ENCODE measurements around the gene ATP1A3. TPM values are rescaled to one million over a fixed set of nuclear protein-coding genes. Genes with fewer than 3 reads are reported as not detected.

ATP1A3 gene
- total RNA-seq (2022; extraction: Qiagen RNA extraction; ENCODE audit: low read depth), result 2.0 to 6.2 TPM (median 5.0 TPM) in 5 replicates

GRCh38 chr19:41993612-41994483 is at the start of gene ATP1A3:
Gene ATP1A3 (minus strand): TSS chr19:41994230. CDS start chr19:41994076, 154 bp downstream.

GRCh38 chr19:41959056-41960053 is 34.7 kb downstream of the ATP1A3 start, which contains the start of gene RABAC1:
Gene RABAC1 (minus strand): TSS chr19:41959321. CDS start chr19:41959292, 29 bp downstream.

GRCh38 chr19:41928221-41928683 is 65.8 kb downstream of the ATP1A3 start, which contains the start of gene ERFL:
Gene ERFL (minus strand): TSS chr19:41928449. CDS start chr19:41912919, 15,530 bp downstream.

Other genes starting within 250 kb of the ATP1A3 start
- gene CEACAM6, start 238.7 kb downstream of the ATP1A3 start, total RNA-seq (2022; extraction: Qiagen RNA extraction; ENCODE audit: low read depth), result 17.4 to 23.4 TPM (median 20.5 TPM) in 5 replicates
- not detected in 5 replicates for gene CEACAM3, start 197.6 kb downstream of the ATP1A3 start, total RNA-seq (2022; extraction: Qiagen RNA extraction; ENCODE audit: low read depth)
- not detected in 5 replicates for gene LYPD4, start 149.5 kb downstream of the ATP1A3 start, total RNA-seq (2022; extraction: Qiagen RNA extraction; ENCODE audit: low read depth)
- not detected in 5 replicates for gene DMRTC2, start 149.2 kb downstream of the ATP1A3 start, total RNA-seq (2022; extraction: Qiagen RNA extraction; ENCODE audit: low read depth)
- 8,029 to 10,205 TPM (median 9,294 TPM) in 5 replicates for gene RPS19, start 134.0 kb downstream of the ATP1A3 start, total RNA-seq (2022; extraction: Qiagen RNA extraction; ENCODE audit: low read depth)
- 0.51 to 1.4 TPM (median 0.67 TPM) in 5 replicates for gene CD79A, start 117.0 kb downstream of the ATP1A3 start, total RNA-seq (2022; extraction: Qiagen RNA extraction; ENCODE audit: low read depth)
- 57.0 to 141 TPM (median 106 TPM) in 5 replicates for gene ARHGEF1, start 111.0 kb downstream of the ATP1A3 start, total RNA-seq (2022; extraction: Qiagen RNA extraction; ENCODE audit: low read depth)
- 0.16 to 0.40 TPM (median 0.25 TPM) in 5 replicates for gene ERFL, start 65.8 kb downstream of the ATP1A3 start, total RNA-seq (2022; extraction: Qiagen RNA extraction; ENCODE audit: low read depth)
- 139 to 316 TPM (median 257 TPM) in 5 replicates for gene RABAC1, start 34.9 kb downstream of the ATP1A3 start, total RNA-seq (2022; extraction: Qiagen RNA extraction; ENCODE audit: low read depth)
- gene GRIK5, start 76.0 kb upstream of the ATP1A3 start, total RNA-seq (2022; extraction: Qiagen RNA extraction; ENCODE audit: low read depth), result 0.21 to 1.0 TPM (median 0.60 TPM) in 5 replicates
- gene ZNF574, start 81.9 kb upstream of the ATP1A3 start, total RNA-seq (2022; extraction: Qiagen RNA extraction; ENCODE audit: low read depth), result 21.8 to 39.4 TPM (median 36.5 TPM) in 5 replicates
- 0.14 to 1.2 TPM (median 0.41 TPM) in 5 replicates for gene POU2F2, start 138.2 kb upstream of the ATP1A3 start, total RNA-seq (2022; extraction: Qiagen RNA extraction; ENCODE audit: low read depth)
- gene DEDD2, start 223.4 kb upstream of the ATP1A3 start, total RNA-seq (2022; extraction: Qiagen RNA extraction; ENCODE audit: low read depth), result 43.1 to 88.7 TPM (median 75.9 TPM) in 5 replicates
- 13.2 to 22.4 TPM (median 19.7 TPM) in 5 replicates for gene ZNF526, start 226.1 kb upstream of the ATP1A3 start, total RNA-seq (2022; extraction: Qiagen RNA extraction; ENCODE audit: low read depth)
- gene GSK3A, start 248.4 kb upstream of the ATP1A3 start, total RNA-seq (2022; extraction: Qiagen RNA extraction; ENCODE audit: low read depth), result 99.0 to 169 TPM (median 161 TPM) in 5 replicates

All from A549 treated with ZK216348 at 1 μM for 4 hours (cell line).